Hepatocyte (in vitro differentiated cells): Measurements from ENCODE around the gene ROR2.

Source experiments
- EZH2 ChIP-seq: fragments of 200-600 bp; sonication (generic); IDR thresholded peaks from 2 replicates; pipeline ENCODE4 v1.6.1; 2016; ENCODE audit warnings: antibody characterized with exemption, mild to moderate bottlenecking, borderline replicate concordance
- TF ChIP-seq, protein P1 (sequence below): fragments of 200-600 bp; sonication (generic); IDR thresholded peaks from 2 replicates; pipeline ENCODE4 v1.5.1; 2016; ENCODE audit warnings: antibody characterized with exemption, mild to moderate bottlenecking; ENCODE audit not compliant: poor library complexity

DNA sequence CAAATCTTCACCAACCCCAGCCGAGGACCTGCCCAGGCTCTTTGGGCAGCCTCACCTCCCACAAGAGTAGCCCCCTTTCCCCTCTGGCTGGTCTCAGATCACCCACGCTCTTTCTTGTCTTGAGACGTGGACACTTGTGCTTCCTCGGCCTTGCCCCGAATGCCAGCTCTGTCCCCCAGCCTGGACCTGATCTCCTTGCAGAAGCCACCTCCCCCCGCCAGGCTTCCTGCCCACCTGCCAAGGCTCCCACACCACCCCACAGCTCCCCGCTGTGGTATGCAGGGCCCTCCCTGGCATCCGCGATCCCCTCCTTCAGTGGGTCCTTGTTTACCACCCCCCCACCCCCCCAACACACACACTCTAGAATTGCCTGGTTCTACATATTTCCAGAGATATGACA is 133.7 kb downstream of the ROR2 start:
- TF ChIP-seq, protein P1, sequence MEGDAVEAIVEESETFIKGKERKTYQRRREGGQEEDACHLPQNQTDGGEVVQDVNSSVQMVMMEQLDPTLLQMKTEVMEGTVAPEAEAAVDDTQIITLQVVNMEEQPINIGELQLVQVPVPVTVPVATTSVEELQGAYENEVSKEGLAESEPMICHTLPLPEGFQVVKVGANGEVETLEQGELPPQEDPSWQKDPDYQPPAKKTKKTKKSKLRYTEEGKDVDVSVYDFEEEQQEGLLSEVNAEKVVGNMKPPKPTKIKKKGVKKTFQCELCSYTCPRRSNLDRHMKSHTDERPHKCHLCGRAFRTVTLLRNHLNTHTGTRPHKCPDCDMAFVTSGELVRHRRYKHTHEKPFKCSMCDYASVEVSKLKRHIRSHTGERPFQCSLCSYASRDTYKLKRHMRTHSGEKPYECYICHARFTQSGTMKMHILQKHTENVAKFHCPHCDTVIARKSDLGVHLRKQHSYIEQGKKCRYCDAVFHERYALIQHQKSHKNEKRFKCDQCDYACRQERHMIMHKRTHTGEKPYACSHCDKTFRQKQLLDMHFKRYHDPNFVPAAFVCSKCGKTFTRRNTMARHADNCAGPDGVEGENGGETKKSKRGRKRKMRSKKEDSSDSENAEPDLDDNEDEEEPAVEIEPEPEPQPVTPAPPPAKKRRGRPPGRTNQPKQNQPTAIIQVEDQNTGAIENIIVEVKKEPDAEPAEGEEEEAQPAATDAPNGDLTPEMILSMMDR, result no peak
- no peak for TF ChIP-seq EZH2
